Measurements from ENCODE around the gene LTB4R.
A peak's percentile ranks its signal among the peaks of the same experiment; 100 is the strongest.

LTB4R gene, protein sequence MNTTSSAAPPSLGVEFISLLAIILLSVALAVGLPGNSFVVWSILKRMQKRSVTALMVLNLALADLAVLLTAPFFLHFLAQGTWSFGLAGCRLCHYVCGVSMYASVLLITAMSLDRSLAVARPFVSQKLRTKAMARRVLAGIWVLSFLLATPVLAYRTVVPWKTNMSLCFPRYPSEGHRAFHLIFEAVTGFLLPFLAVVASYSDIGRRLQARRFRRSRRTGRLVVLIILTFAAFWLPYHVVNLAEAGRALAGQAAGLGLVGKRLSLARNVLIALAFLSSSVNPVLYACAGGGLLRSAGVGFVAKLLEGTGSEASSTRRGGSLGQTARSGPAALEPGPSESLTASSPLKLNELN

DNA sequence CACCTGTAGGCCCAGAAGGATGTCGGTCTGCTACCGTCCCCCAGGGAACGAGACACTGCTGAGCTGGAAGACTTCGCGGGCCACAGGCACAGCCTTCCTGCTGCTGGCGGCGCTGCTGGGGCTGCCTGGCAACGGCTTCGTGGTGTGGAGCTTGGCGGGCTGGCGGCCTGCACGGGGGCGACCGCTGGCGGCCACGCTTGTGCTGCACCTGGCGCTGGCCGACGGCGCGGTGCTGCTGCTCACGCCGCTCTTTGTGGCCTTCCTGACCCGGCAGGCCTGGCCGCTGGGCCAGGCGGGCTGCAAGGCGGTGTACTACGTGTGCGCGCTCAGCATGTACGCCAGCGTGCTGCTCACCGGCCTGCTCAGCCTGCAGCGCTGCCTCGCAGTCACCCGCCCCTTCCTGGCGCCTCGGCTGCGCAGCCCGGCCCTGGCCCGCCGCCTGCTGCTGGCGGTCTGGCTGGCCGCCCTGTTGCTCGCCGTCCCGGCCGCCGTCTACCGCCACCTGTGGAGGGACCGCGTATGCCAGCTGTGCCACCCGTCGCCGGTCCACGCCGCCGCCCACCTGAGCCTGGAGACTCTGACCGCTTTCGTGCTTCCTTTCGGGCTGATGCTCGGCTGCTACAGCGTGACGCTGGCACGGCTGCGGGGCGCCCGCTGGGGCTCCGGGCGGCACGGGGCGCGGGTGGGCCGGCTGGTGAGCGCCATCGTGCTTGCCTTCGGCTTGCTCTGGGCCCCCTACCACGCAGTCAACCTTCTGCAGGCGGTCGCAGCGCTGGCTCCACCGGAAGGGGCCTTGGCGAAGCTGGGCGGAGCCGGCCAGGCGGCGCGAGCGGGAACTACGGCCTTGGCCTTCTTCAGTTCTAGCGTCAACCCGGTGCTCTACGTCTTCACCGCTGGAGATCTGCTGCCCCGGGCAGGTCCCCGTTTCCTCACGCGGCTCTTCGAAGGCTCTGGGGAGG, at the start of gene LTB4R:
Gene LTB4R (plus strand): TSS at position 857 of the 959 bp plus-strand sequence. CDS start 4,150 bp downstream, outside the sequence.
- DNase-seq, result peak; percentile 56

DNA sequence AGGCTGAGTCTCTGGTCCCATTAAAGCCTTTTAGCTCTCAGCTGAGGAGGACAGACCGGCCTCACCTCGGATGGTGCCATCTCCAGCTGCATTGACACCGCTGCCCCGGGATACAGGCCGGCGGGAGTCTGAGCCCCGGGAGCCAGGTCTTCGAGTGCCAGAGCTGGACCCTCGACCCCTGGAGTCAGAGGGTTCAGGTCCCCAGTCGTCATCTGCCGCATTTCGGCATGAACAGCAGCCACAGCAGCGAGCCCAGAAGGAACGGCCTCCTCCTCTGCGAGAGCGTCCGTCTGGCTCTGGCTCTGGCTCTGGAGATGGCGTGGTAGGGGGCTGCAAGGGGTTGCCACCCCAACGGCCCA, 49.4 kb upstream of the LTB4R start:
- no peak for DNase-seq

DNA sequence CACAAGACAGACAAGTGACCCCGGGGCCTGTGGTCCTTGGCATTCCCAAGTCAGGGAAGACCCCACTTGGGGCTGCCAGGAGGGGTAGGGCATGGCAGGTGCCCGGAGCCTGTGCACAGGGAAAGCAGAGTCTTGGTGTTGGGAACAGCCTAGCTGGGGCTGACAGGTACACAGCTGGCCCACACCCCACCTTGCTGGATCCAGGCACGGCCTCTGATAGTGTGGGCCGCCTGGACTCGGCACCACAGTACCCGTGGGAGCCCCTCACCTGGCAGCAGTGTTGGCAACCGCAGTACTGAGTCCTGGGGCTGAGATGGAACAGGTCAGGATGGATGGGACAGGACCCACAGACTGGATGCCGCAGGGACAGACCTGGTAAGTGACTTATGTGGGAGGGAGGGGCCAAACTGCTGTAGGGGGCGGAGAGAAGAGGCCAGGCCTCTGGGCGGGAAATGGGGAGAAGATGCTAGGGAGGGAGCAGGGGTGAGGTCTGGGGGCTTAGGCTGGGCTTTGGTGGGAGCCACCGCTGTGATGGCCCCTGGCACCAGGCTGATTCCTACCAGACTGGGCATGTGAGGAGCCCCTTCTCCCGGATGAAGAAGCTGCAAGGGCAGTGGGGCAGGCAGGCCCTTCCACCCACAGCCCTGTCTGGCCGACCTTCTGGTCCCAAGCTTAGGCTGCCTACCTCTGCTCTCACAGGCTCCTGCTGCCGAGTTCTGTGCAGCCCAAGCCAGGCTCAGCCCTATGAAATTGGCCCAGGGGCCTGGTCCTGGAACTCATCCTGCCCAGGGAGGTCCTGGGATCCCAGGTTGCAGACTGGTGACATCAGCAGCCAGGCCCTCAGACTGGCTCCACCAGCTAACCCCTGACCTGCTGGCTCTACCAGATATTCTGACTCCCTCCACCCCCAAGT, 48.2 kb upstream of the LTB4R start, which contains the start of gene TGM1:
Gene TGM1 (minus strand): TSS at position 357 of the 913 bp plus-strand sequence. CDS start 825 bp downstream, outside the sequence.
- DNase-seq, result no peak

DNA sequence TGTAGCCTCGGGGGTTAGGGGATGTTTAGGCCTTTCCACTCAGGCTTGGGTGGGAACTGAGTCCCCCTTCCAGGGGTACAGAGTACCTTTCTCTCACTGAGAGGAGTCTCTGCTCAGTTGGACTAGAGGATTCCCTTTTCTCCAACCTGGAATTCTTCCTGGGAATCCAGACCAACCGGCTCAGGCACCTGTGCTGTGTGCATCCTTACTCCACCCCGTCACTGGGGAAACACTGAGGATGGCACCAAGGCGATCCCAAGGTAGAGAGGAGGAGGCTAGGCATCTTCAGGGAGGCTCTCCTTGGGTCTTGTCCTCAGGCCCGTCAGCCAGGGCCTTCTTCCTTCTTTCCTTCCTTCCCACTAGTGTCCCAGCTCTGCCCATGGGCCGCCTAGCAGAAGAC, 47.5 kb upstream of the LTB4R start:
- DNase-seq, result no peak

DNA sequence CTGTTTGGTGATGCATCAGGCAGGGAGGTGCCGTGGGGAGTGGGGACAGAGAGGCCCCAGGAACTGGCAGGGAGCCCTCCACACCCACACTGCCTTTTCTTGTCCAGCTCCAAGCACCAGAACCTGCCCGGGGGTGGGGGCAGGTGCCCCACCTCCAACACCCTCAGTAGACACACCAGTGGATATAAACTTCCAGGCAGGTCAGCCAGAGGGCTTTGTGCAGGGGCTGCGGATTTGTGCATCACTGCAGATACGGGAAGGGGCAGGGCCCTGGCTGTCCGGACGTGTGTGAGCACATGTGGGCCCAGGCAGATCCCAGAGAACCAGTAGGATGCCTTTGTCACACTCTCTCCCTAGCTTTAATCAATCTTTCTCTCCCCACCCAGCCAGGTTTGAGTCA, 47.0 kb upstream of the LTB4R start:
- DNase-seq, result no peak

DNA sequence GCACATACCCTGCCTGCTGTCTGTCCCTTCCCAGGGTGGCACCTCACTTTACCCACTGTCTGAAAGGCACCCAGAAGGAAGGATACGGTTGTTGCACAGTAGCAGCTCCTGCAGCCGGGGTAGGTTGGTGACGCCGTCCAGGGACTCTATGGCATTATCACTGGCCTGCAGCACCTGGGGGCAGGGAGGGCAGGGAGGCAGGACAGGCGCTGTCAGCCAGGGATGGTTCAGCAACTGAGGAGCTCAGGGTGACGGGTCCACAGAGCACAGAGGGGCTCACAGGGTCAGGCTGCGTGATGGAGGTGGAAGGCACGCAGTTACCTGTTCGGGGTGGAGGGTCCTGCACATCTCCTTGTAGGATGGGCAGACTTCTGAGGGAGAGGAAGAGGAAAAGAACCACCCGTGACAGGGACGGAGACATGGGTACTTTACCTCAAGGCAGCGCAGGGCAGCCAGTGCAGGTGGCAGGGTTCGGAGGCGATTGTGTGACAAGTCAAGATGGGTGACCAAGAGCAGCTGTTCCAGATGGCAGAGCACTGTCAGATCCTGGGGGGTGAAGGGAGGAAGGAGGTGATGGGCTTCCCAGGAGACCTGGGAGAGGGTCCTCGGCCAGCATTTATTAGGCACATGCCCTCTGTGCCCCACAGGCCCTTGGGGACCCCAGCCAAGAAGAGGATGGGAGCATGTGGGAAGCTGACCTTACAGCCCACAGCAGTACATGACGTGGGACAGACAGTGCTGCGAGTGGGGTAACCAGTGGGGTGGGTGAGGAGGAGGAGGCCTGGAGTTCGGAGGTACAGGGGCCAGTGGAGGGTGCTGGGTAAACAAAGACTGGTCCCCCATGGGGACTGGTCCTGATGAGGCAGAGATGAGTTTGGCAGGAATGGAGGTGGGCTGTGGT, 44.7 kb upstream of the LTB4R start:
- no peak for DNase-seq

DNA sequence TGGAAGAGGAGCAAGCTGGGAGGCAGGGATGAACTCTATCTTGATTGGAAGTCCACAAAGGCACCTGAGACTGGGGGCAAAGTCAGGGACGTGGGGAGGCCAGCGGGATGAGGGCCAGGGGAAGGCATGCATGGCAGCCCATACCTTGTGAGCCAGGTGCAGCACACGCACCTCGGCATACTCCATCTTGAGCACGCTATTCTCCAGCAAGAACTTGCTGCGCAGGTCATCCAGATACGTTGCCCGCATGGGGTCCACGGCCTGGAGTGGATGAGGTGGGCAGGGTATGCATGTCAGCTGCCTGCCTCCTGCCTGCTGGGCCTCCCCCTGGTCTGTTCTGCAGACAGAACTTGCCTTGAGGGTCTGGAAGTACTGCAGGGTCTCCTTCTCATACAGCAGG, 43.8 kb upstream of the LTB4R start:
- no peak for DNase-seq

DNA sequence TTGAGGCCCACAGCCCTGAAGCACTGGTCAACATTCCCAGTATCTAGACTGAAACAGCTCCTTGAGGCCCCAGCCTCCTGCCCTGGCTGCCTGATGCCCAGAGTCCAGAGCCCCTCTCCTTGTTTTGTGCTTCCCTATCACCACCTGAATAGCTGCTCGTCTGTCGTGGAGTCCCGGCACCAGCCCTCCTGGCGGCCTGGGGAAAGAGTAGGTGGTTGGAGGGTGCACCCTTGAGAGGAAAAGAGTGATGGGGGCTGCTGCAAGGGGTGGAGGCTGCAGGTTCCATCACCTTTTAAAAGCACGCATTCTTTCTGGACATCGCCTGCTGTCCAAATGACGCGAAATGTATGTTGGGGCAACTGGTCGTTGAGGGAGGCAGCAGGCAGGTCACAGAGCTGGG, 43.1 kb upstream of the LTB4R start:
- no peak for DNase-seq

DNA sequence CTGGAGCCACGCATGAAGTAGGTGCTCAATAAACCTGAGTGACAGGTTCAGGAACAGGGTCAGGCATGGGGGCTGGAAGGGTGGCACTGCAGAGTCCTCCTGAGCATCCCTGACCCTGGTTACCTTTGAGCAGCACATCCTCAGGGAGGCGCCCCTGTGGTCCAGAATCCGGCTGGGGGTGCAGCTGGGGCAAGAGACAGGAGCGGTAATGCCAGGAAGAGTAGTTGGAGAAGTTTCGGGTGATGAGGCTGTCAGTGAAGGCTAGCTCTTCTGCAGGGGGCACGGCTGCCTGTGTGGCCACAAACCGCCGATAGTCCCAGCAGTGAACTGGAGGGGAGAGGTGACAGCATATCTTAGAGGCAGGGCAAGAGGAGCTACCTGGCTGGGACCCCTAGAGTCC, 41.9 kb upstream of the LTB4R start:
- DNase-seq, result no peak

DNA sequence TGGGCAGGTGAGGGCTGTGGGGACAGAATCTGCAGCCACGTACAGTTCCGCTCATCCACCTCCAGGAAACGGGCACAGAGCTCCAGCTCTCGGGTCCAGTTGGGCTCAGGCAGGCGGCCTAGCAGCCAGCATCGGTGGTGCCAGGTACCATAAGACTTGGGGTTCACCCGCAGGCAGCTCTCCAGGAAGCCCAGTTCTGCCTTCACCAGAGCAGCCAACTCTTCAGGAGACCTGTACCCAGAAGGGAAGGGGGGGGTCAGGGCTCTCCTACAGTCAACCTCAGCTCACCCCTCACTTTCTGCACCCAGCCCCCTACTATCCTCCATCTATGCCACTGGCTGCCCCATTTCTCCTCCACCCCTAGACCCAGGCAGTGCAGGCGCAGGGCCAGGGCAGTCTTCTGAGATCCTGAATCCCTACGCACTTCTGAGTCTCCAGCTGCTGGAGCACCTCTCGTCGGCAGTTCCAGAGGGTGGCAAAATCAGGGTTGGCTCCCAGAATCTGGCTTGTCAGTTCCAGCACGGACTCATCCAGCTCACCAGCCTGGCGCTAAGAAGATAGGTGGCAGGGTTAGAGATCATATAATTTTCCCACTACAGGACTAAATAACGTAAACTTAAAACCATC, 41.3 kb upstream of the LTB4R start:
- DNase-seq, result no peak

DNA sequence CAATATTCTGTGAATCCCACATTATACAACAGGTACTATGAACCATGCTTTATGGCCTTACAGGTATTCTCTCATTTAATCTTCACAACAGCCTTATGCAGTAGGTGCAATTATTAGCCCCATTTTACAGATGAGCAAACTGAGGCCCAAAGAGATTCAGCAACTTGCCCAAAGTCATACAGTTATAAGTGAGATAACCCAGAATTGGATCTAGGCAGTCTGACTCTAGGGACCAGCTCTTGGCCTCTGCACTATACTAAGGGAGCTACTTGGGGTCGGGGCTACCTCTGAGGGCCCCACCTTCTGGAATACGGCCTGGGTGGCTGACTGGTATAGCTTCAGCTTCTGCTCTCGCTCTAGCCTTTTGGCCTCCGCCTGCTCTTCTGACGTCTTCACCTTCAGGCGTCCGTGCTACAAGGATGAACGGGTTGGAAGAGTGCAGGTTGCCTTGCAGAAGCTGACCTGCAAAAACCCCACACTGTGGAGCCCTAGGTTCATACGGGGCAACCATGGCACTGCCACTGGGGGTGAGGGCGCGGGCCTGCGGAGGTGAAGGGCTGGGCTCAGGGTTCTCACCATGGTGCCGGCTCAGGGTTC, 40.7 kb upstream of the LTB4R start:
- DNase-seq, result peak; percentile 57

DNA sequence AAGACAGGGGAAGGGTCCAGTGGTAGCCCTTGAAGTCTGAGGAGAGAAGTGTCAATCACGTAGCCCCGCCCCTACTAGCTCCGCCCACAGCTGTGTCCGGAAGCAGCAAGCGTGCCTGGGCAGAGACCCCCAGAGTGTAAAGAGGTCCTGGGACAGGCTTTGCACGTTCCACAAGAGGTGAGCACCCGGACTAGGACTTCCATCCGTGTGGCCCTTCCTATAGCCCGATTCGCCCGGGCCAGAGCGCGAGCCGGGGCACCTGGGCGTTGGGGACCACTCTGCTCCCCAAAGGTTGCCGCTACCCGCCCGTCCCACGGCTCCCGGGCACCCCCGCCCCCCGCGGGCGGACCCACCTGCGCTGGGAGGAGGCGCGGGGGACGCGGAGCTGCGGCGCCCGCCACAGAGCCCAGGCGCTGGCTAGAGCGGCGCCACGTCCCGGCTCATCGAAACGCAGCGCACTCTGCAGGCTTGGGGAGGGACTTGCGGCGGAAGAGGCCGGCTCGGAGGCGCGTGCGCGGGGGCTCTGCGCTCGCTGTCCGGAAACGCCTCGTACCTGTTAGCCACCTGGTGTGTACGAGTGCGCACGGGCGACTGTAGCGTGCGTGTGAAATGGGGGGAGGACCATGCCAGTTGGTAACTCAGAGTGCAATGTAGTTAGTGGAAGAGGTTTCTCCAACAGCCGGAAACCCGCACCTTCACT, 40.0 kb upstream of the LTB4R start, which contains the start of gene RABGGTA:
Gene RABGGTA (minus strand): TSS at position 464 of the 700 bp plus-strand sequence. CDS start 482 bp downstream, outside the sequence.
- DNase-seq, result peak; percentile 91

DNA sequence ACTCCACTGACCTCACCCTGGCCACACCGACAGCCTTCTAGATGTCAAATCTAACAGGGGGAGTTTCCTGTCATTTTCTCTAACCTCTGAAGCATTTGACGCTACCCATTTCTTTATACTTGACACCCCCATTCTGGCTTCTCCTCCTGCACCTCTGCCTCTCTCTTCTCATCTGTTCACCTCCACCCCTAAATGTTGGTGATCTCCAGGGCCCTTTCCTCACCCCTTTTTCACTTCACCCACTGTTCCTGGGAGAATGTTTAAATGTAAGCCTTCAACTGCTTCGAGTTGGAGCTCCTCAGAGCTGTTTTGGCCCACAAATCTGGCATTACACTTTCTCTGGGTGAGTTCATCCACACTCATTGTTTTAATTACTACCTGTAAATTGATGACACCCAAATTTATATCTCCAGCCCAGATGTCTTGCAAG, 39.5 kb upstream of the LTB4R start:
- DNase-seq, result no peak

DNA sequence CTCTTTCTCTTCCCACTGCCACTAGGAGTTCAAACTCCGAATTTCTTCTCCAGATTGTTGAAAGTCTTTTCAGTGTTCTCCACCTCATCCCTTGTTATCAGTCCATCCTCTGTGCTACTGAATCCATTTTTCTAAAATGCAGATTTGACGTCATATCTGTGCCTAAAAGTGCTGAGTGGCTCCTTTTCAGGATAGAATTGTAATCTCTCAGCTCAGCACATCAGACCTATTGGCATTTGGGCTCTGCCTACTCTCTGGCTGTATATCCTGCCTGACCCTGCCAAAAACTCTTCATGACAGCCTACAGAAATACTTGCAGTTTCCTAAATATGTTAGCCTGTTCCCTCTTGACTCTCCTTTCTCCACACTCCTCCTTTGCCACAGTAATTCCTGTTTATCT, 38.8 kb upstream of the LTB4R start:
- DNase-seq, result no peak

DNA sequence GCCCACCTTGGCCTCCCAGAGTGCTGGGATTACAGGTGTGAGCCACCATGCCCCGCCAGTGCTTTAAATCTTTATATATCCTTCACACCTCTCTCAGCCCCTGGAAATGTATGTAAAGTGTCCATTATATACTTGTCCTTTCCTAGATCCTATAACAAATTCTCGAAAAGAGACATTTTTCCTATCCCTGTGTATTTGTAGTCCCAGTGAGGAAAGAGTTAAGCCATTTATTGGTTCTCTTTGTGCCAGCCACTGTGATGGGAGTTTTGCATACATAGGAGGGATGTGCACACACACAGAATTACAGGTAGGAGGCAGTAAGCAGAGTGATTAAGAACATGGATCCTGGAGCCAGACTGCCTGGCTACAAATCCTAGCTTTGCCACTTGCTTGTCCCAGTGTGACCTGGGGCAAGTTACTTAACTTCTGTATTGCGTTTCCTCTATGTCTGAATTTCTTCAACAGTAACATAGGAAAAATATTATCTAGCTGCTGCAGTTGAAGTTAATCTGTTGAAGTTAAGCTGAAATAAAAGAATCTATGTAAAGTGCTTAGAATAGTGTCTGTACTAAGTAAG, 37.8 kb upstream of the LTB4R start:
- DNase-seq, result no peak

DNA sequence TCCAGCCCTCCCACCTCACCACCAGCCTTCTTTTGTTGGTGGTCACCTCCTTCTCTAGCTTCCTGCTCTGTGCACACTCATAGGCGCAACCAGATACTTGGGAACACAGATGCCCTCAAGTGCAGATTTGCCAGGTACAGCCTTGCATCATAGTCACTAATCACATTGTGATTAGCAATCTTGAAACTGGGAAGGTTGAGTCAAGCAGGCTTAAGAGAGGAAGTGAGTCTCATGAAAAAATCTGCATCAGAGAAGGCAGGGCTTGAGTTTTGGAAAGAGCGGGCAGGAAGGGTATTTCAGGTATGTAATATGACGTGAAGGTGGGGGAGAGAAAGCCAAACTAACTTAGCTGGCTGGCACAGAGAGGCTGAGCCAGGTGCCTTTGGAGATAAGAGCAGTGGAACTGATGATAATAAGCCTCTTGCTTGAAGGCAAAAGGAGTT, 37.2 kb upstream of the LTB4R start:
- DNase-seq, result no peak

DNA sequence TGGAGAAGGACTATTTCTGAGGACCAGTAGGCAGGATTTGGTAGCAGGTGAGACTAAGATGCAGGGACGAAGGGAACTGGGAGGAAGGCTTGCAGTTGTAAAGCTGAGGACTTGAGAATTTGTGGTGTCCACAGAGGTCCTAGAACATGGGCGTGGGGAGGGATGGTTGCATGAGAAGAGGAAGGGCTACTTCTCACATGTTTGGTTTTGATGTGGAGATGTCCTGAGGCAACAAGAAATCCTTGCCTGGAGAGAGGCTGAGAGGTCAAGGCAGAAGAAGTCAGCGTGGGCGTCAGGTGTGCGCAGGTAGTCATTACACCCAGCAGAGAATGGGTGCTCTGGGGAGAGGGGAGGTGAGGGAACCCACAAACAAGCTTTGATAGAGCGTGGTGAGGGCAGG, 34.2 kb upstream of the LTB4R start:
- DNase-seq, result no peak

DNA sequence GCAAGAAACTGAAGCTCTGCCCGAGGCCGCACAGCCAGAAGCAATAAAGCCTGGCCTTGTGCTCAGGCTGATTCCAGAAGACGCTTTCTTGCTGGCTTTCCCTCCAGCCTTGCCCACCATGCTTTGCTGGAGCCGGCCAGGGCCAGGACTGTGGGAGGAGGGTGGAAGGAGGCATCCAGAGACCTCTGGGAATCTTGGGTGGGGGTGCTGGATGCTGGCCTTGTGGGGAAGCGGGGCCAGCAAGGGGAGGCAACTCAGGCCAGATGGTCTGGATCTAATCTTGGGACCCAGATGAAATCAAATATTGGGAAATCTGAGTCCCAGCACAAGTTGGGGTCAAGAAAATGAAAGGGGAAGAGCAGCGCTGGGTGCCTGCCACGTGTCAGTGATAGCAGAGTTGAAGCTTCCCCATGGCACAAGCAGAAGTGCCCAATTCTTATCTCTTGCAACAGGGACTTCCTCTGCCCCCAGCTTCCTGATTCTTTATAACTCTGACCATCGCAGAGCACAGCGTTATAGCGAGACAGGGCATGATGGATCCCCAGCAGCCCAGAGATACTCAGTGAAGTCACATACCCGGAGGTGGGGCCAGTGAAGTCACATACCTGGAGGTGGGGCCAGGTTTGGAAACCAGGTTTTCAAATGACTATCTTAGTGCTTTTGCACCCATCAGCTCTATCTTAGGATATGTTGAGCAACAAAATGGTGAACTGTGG, 33.5 kb upstream of the LTB4R start:
- no peak for DNase-seq

DNA sequence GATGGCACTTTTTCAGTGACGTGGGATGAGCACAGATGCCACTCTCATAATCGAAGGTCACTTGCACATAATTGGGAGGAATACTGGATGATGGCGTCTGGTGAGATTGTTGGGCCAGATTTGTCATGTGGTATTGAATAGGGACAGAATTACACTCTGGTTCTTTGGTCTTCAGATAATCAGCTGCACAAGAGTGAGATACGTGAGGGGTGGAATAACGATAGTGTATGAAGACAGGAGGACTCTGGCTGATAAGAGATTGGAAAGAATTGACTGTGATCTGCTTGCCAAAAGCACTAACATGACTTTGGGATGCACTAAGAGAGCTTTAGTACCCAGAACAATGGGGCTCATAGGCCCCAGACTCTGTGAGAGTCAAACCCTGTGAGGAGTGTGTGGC, 32.9 kb upstream of the LTB4R start:
- no peak for DNase-seq
